HG03520 (cell line): ENCODE data around the gene P2RX4.
"Not testable (repeated sequence)": the region's sequence is repeated elsewhere in the genome, so short reads cannot be mapped to it uniquely, and the experiment has no call there.

Experiments
- ATAC-seq: cut with Tn5 transposase; IDR thresholded peaks from one replicate; pipeline ENCODE4 v1.9.1; 2021; ENCODE audit warnings: mild to moderate bottlenecking, moderate library complexity; ENCODE audit not compliant: unreplicated experiment

The P2RX4 gene

DNA sequence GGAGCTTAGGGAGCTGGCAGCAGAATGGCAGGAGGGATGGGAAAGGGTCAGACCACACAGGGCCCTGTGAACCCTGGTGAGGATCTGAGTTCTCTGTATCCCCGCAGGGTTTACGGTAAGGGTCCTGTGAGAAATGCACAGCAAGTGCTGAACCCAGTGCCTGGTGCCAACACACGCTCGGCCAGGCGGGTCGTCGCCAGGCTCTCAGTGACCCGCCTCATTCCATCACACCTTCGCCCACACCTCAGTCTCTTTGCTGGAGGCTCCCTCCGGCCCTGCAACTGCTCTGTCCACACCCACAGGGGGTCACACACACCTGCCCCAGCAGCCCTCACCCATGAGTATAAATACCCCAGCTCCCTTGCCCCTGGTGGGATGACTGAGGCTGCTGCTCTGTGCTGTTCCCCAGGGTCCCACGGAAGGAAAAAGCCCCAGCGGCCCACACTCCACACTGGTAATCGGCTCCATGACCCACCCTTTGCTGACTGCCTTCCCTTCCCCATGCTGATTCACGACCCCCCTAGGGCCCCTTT, 63.5 kb downstream of the P2RX4 start:
- ATAC-seq = no peak

DNA sequence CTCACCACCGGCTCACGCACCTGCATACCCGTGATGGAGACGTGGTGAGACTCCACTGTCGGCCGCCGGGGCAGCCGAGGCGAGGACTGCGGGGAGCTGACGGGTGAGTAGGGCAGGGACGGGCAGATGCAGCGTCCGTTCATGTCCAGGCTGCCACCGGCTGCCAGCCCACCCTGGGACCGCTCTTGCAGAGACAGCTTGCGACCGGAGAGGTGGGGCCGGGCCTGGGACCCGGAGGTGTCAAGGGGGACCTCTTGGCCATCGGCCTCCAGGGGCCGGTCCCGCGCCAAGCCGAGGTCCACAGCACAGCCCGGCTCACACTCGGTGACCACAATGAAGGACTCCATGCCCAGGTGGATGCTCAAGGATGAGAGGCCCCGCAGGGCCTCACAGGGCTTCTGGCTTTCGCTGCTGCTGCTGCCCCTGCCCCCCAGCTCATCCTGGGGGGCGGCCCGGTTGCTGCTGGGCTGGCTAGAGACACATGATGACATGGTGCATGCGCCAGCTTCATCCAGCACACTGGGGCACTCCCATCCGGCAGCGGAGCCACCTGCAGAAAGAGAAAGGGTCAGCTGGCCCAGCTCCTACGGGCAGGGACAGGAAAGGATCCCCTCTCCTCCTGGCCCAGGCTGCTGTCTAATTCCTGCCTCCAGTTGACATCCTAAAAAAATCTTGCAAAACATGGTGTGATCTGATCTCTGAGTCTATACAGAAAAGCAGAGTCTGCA, 64.3 kb downstream of the P2RX4 start:
- ATAC-seq = no peak

DNA sequence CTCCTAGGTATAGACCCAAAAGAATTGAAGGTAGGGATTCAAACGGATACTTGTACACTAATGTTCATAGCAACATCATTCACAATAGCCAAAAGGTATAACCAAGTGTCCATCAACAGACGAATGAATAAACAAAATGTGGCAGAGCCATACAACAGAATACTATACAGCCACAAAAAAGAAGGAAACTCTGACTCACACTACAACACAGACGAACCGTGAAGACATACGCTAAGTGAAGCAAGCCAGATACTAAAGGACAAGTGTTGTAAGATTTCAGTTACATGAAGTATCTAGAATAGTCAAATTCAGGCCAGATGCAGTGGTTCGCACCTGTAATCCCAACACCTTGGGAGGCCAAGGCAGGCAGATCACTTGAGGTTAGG, 67.4 kb downstream of the P2RX4 start:
- no peak for ATAC-seq

DNA sequence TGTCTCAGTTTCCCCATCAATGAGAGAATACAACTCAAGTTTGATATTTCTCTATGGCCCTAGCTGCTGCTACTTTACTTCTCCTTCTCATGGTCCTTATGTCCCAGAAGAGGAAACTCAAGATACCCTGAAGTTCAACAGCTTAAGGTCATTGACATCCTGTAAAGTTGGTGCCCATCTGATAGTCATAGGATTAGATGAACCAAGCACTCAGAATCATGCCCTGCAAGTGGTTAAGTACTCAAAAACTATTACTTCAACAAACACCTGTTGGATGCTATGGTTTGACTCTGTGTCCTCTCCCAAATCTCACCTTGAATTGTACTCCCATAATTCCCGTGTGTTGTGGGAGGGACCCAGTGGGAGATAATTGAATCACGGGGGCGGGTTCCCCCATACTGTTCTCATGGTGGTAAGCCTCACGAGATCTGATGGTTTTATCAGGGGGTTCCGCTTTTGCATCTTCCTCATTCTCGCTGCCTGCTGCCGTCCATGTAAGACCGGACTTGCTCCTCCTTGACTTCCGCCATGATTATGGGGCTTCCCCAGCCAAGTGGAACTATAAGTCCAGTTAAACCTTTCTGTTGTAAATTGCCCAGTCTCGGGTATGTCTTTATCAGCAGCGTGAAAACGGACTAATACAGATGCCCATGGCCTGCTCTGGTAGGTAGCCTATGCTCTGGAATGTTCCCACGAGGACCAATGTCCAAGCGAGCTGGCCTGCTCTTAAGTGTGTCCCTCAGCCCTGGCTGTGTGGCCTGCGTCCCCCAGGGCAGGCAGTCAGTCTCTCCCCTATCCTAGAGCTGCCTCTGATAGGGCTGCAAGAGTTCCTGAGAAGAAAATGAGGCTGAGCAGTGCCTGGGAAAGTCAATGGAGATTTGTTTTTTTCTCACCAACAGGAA, 68.5 kb downstream of the P2RX4 start:
- ATAC-seq = no peak

DNA sequence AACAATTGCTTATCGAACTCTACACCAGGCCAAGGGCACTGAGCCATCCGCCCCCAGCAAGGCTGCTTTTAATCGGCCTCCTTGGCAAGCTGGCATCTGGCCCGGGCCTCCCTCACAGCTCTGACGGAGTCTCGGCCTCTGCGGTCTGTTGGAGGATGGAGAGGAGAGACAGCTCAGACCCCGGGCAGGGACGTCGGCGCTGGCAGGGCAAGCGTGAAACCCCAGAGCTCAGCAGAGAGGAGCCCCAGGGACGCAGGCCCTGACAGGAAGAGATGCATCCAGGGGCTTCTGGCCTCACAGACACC, 69.1 kb downstream of the P2RX4 start:
- ATAC-seq = no peak

DNA sequence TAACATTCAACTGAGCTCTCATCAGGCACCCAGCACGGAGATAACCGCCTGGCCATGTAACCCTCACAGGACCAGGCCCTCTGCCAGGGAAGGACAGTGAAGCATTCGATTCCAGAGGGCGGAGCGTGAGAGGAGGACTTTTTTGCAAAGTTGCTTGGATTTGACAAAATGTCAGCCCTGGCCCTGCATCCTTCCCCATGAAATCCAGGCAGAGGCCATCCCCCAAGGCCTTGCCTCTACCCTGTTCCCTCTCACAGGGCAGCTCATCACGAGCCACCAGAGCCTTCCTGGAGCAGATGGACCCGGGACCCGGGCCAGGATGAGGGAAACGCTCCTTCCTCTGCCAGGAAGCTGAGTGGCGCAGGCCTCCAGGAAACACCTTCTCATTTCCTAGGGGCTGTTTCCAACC, 69.6 kb downstream of the P2RX4 start:
- ATAC-seq = no peak

DNA sequence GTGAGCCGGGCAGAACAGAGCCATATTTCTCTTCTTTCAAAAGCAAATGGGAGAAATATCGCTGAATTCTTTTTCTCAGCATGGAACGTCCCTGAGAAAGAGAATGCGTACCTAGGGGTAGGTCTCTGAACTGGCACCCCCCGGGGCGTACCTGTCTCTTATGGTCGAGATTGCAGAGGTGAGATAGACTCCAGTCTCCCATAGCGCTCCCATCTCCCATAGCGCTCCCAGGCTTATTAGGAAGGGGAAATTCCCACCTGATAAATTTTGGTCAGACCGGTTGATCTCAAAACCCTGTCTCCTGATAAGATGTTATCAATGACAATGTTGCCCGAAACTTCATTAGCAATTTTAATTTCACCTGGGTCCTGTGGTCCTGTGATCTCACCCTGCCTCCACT, 70.6 kb downstream of the P2RX4 start:
- not testable (repeated sequence) for ATAC-seq

DNA sequence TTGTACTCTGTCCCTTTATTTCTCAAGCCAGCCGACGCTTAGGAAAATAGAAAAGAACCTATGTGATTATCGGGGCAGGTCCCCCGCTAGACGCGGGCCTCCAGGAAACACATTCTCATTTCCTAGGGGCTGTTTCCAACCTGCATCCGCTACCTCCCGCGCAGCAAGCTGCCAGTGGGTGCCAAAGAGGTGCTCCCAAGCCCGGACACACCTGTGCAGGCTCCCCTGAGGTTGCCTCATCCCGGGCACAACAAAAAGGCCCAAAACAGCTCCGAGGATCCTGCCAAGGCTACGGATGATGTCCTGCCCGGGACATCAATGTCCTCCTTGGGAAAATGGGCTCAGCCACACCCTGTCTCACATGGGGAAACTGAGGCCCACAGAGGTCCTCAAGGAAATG, 71.2 kb downstream of the P2RX4 start:
- ATAC-seq = not testable (repeated sequence)

DNA sequence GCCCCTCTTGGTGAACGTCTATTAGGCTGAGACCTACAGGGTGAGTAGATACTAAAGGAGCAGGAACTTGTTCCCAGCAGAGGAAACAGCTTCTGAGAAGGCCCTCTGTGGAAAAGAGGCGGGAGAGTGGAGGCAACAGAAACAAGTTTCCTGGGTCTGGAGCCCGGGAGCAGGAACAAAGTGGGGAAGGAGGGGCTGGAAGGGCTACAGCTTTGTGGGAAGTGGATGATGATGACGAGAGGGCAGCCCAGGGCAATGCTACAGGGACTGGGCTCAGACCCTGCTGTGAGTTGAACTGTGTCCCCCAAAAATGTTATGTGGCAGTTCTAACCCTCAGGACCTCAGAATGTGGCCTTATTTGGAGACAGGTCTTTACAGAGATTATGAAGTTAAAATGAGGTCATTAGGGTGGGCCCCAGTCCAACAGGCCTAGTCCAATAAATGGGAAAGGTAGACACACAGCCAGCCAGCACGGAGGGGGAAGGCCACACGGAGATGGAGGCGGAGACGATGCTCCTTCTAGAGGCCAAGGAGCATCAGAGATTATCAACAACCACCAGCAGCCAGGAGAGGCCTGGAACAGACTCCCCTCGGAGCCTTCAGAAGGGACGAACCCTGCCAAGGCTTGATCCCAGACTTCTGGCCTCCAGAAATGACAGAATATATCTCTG, 72.3 kb downstream of the P2RX4 start:
- no peak for ATAC-seq

DNA sequence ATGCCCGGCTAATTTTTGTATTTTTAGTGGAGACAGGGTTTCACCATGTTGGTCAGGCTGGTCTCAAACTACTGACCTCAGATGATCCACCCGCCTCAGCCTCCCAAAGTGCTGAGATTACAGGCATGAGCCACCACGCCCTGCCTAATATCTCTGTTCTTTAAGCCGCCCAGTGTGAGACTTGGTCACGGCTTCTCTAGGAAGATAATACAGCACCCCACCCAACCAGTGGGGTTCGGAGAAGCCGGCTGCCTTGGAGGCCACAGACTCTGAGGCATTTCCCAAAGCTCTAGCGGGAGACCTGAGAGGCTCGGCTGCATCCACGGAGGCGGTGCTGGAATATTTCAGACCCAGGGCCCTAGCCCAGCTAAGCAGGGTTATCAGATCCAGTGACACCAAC, 73.0 kb downstream of the P2RX4 start:
- ATAC-seq = not testable (repeated sequence)

DNA sequence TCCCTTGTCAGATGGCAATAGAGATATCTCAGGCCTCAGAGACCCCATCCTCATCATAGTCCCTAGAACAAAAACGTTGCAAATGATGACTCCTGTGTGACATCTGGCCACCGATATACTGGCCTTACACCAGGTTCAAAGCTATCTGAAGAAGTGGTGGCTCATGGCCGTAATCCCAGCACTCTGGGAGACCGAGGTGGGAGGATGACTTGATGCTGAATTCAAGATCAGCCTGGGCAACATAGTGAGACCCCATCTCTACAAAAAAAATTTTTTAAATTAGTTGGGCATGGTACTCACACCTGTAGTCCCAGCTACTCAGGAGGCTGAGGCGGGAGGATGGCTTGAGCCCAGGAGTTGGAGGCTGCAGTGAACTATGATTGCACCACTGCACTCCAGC, 73.5 kb downstream of the P2RX4 start:
- no peak for ATAC-seq
